Activated T-helper 17 cell treated with anti-CD3 and anti-CD28 coated beads, Interleukin-2, amount 50 U/mL, for 72 hours (primary cell): ENCODE data around the gene TCP1. TPM values are rescaled to one million over a fixed set of nuclear protein-coding genes. Genes with fewer than 3 reads are reported as not detected.

Experiments
- ATAC-seq: fragments of 150-1000 bp; cut with Tn5 transposase; replicated peaks from 2 replicates; pipeline ENCODE4 v1.10.0; 2021; ENCODE audit warnings: mild to moderate bottlenecking, moderate library complexity
- H3K27ac Mint-ChIP-seq: one replicate; pipeline ENCODE4 v1.8.0; 2022; ENCODE audit warnings: mixed read lengths
- H3K27me3 Mint-ChIP-seq: one replicate; pipeline ENCODE4 v1.8.0; 2022; ENCODE audit warnings: mixed read lengths
- H3K36me3 Mint-ChIP-seq: one replicate; pipeline ENCODE4 v1.8.0; 2022; ENCODE audit warnings: low read depth, mild to moderate bottlenecking, mixed read lengths
- H3K4me1 Mint-ChIP-seq: one replicate; pipeline ENCODE4 v1.8.0; 2022; ENCODE audit warnings: mixed read lengths
- H3K4me3 Mint-ChIP-seq: one replicate; pipeline ENCODE4 v1.8.0; 2022; ENCODE audit warnings: mild to moderate bottlenecking, mixed read lengths
- H3K9me3 Mint-ChIP-seq: one replicate; pipeline ENCODE4 v1.8.0; 2022; ENCODE audit warnings: mixed read lengths
- total RNA-seq, 2 donors: library from RNA; stranded (reverse); gene quantifications; one replicate each; pipeline ENCODE4 v1.2.3, GENCODE V29; 2022

Gene TCP1
- 100 to 1,000 TPM; 321 to 554 TPM for total RNA-seq

GRCh38 chr6:159789377-159790148 is at the start of gene TCP1:
Gene TCP1, minus strand, starts transcription at chr6:159789602. Its CDS starts 134 bp downstream, at chr6:159789468.
- Mint-ChIP-seq H3K36me3 (peaks cover 96% of the 10 kb centered on the region), H3K4me3 (peak within 1 kb of the TSS; percentile 95), H3K9me3 (no peaks in the 10 kb centered on the region), H3K27me3 (no peaks in the 10 kb centered on the region), H3K27ac (peak within 1 kb of the TSS; percentile 97), H3K4me1 (peaks cover 46% of the 10 kb centered on the region)
- peak; percentile 89 for ATAC-seq

- H3K27me3 Mint-ChIP-seq, result peaks cover 13% of the 10 kb centered on the region
- H3K4me1 Mint-ChIP-seq, result peaks cover 4% of the 10 kb centered on the region
- H3K9me3 Mint-ChIP-seq, result no peaks in the 10 kb centered on the region
- no peak overlapping the region for H3K27ac Mint-ChIP-seq
- no peak overlapping the region for H3K4me3 Mint-ChIP-seq
- no peaks in the 10 kb centered on the region for H3K36me3 Mint-ChIP-seq
- no peak for ATAC-seq
These were observed 48.8 kb upstream of the TCP1 start for GRCh38 chr6:159838020-159838744.

GRCh38 chr6:159837511-159837910 is 48.1 kb upstream of the TCP1 start:
- ATAC-seq, result no peak

GRCh38 chr6:159836718-159837490 is 47.5 kb upstream of the TCP1 start:
- Mint-ChIP-seq H3K36me3 (no peaks in the 10 kb centered on the region), H3K4me3 (no peak overlapping the region), H3K9me3 (no peaks in the 10 kb centered on the region), H3K4me1 (peaks cover 4% of the 10 kb centered on the region), H3K27ac (no peak overlapping the region), H3K27me3 (peaks cover 10% of the 10 kb centered on the region)
- ATAC-seq, result no peak

More at GRCh38 chr6:159837511-159837910, 48.1 kb upstream of the TCP1 start:
- Mint-ChIP-seq H3K4me3 (no peak overlapping the region), H3K27ac (no peak overlapping the region), H3K4me1 (peaks cover 4% of the 10 kb centered on the region), H3K27me3 (peaks cover 13% of the 10 kb centered on the region), H3K9me3 (no peaks in the 10 kb centered on the region), H3K36me3 (no peaks in the 10 kb centered on the region)

- no peak for ATAC-seq
- Mint-ChIP-seq H3K27me3 (no peaks in the 10 kb centered on the region), H3K9me3 (no peaks in the 10 kb centered on the region), H3K4me3 (no peak overlapping the region), H3K4me1 (no peaks in the 10 kb centered on the region), H3K27ac (no peak overlapping the region), H3K36me3 (no peaks in the 10 kb centered on the region)
These were observed 44.7 kb upstream of the TCP1 start for GRCh38 chr6:159833997-159834603.

- Mint-ChIP-seq H3K27ac (no peak overlapping the region), H3K4me1 (no peaks in the 10 kb centered on the region), H3K27me3 (no peaks in the 10 kb centered on the region), H3K36me3 (no peaks in the 10 kb centered on the region), H3K9me3 (no peaks in the 10 kb centered on the region), H3K4me3 (no peak overlapping the region)
- no peak for ATAC-seq
These were observed 44.2 kb upstream of the TCP1 start for GRCh38 chr6:159833556-159833955.

- H3K4me1 Mint-ChIP-seq, result no peaks in the 10 kb centered on the region
These were observed 43.5 kb upstream of the TCP1 start for GRCh38 chr6:159832946-159833345.

GRCh38 chr6:159831373-159831679 is 41.9 kb upstream of the TCP1 start:
- Mint-ChIP-seq H3K4me1 (no peaks in the 10 kb centered on the region), H3K36me3 (no peaks in the 10 kb centered on the region), H3K27me3 (no peaks in the 10 kb centered on the region), H3K9me3 (no peaks in the 10 kb centered on the region), H3K4me3 (no peak overlapping the region), H3K27ac (no peak overlapping the region)
- no peak for ATAC-seq

More at GRCh38 chr6:159832946-159833345, 43.5 kb upstream of the TCP1 start:
- no peak overlapping the region for H3K27ac Mint-ChIP-seq
- no peaks in the 10 kb centered on the region for H3K27me3 Mint-ChIP-seq
- no peaks in the 10 kb centered on the region for H3K36me3 Mint-ChIP-seq
- no peaks in the 10 kb centered on the region for H3K9me3 Mint-ChIP-seq
- ATAC-seq, result no peak
- no peak overlapping the region for H3K4me3 Mint-ChIP-seq

- no peaks in the 10 kb centered on the region for H3K27me3 Mint-ChIP-seq
These were observed 41.3 kb upstream of the TCP1 start for GRCh38 chr6:159830501-159831372.

GRCh38 chr6:159829526-159829925 is 40.1 kb upstream of the TCP1 start:
- Mint-ChIP-seq H3K27ac (no peak overlapping the region), H3K4me1 (no peaks in the 10 kb centered on the region), H3K4me3 (no peak overlapping the region), H3K36me3 (no peaks in the 10 kb centered on the region), H3K9me3 (no peaks in the 10 kb centered on the region), H3K27me3 (no peaks in the 10 kb centered on the region)
- ATAC-seq, result no peak

More at GRCh38 chr6:159830501-159831372, 41.3 kb upstream of the TCP1 start:
- no peak for ATAC-seq
- H3K36me3 Mint-ChIP-seq, result no peaks in the 10 kb centered on the region
- no peak overlapping the region for H3K4me3 Mint-ChIP-seq
- no peaks in the 10 kb centered on the region for H3K4me1 Mint-ChIP-seq
- H3K9me3 Mint-ChIP-seq, result no peaks in the 10 kb centered on the region
- H3K27ac Mint-ChIP-seq, result no peak overlapping the region

- no peaks in the 10 kb centered on the region for H3K9me3 Mint-ChIP-seq
- H3K27ac Mint-ChIP-seq, result no peak overlapping the region
- no peak overlapping the region for H3K4me3 Mint-ChIP-seq
- no peaks in the 10 kb centered on the region for H3K4me1 Mint-ChIP-seq
- no peaks in the 10 kb centered on the region for H3K27me3 Mint-ChIP-seq
- H3K36me3 Mint-ChIP-seq, result no peaks in the 10 kb centered on the region
- ATAC-seq, result no peak
These were observed 38.7 kb upstream of the TCP1 start for GRCh38 chr6:159828074-159828473.

- Mint-ChIP-seq H3K27ac (no peak overlapping the region), H3K27me3 (no peaks in the 10 kb centered on the region), H3K36me3 (no peaks in the 10 kb centered on the region), H3K9me3 (no peaks in the 10 kb centered on the region), H3K4me3 (no peak overlapping the region), H3K4me1 (no peaks in the 10 kb centered on the region)
- no peak for ATAC-seq
These were observed 37.7 kb upstream of the TCP1 start for GRCh38 chr6:159826968-159827647.

- Mint-ChIP-seq H3K4me3 (no peak overlapping the region), H3K27ac (no peak overlapping the region), H3K9me3 (no peaks in the 10 kb centered on the region), H3K4me1 (no peaks in the 10 kb centered on the region), H3K27me3 (no peaks in the 10 kb centered on the region), H3K36me3 (no peaks in the 10 kb centered on the region)
- ATAC-seq, result no peak
These were observed 36.6 kb upstream of the TCP1 start for GRCh38 chr6:159826004-159826403.
